HEK293 (cell line): Measurements from ENCODE around the gene GRM5.

Experiments used
- CTCF ChIA-PET: fragments of 350-600 bp; formaldehyde crosslinking; extraction: SDS; loops from one replicate; lab custom pipeline; 2021; ENCODE audit warnings: antibody characterized with exemption; lab: Yijun Ruan, JAX
- POLR2A ChIA-PET: fragments of 300-600 bp; formaldehyde crosslinking; extraction: SDS; loops from one replicate; lab custom pipeline; 2020; ENCODE audit warnings: antibody characterized with exemption, inconsistent platforms; lab: Yijun Ruan, JAX
- H3K27ac ChIP-seq: fragments of 200-500 bp; sonication (Bioruptor generic); 2 replicates; pipeline ENCODE4 v1.5.1; 2014; ENCODE audit warnings: low read depth, low read length, control low read depth, inconsistent platforms; ENCODE audit errors: extremely low read depth
- H3K36me3 ChIP-seq, 2 experiments: fragments of 200-500 bp in 1 of 2; sonication (Bioruptor generic) in 1 of 2; 1 replicate in 1 of 2; 2 replicates in 1 of 2; pipeline ENCODE4 v1.5.1; 2014 to 2017; ENCODE audit warnings: inconsistent platforms in 2 of 2, low read length in 2 of 2; ENCODE audit not compliant: control insufficient read depth in 2 of 2, insufficient read depth in 1 of 2
- H3K4me1 ChIP-seq: fragments of 200-500 bp; sonication (Bioruptor generic); 2 replicates; pipeline ENCODE4 v1.5.1; 2014; ENCODE audit warnings: mild to moderate bottlenecking, low read length, inconsistent platforms; ENCODE audit not compliant: control insufficient read depth, insufficient read depth
- H3K4me3 ChIP-seq: 2 replicates; pipeline ENCODE4 v1.5.1; 2011; ENCODE audit warnings: low read depth, mild to moderate bottlenecking, control low read depth, low read length, moderate library complexity
- H3K9me3 ChIP-seq: fragments of 200-500 bp; sonication (Bioruptor generic); 2 replicates; pipeline ENCODE4 v1.5.1; 2014; ENCODE audit warnings: low read depth, low read length, inconsistent platforms; ENCODE audit not compliant: control insufficient read depth, insufficient read depth
- FEZF1 ChIP-seq: fragments of 450-650 bp; formaldehyde crosslinking; IDR thresholded peaks from 2 replicates; pipeline ENCODE4 v1.5.1; 2016; ENCODE audit warnings: missing biosample characterization, missing genetic modification characterization
- ZBTB8A ChIP-seq: fragments of 450-650 bp; formaldehyde crosslinking; IDR thresholded peaks from 2 replicates; pipeline ENCODE4 v1.5.1; 2016; ENCODE audit warnings: missing biosample characterization, missing genetic modification characterization
- ZNF174 ChIP-seq: fragments of 450-650 bp; formaldehyde crosslinking; IDR thresholded peaks from 2 replicates; pipeline ENCODE4 v1.5.0; 2017; ENCODE audit warnings: missing biosample characterization, mild to moderate bottlenecking, missing genetic modification characterization
- ZNF221 ChIP-seq: fragments of 450-650 bp; formaldehyde crosslinking; IDR thresholded peaks from 2 replicates; pipeline ENCODE4 v1.5.1; 2017; ENCODE audit warnings: missing biosample characterization, missing genetic modification characterization, borderline replicate concordance
- ZNF266 ChIP-seq: fragments of 450-650 bp; formaldehyde crosslinking; IDR thresholded peaks from 2 replicates; pipeline ENCODE4 v1.5.1; 2016; ENCODE audit warnings: missing biosample characterization, missing genetic modification characterization, low read depth
- ZNF350 ChIP-seq: fragments of 450-650 bp; formaldehyde crosslinking; IDR thresholded peaks from 2 replicates; pipeline ENCODE4 v1.5.0; 2017; ENCODE audit warnings: missing biosample characterization, mild to moderate bottlenecking, missing genetic modification characterization
- ZNF558 ChIP-seq: fragments of 450-650 bp; formaldehyde crosslinking; IDR thresholded peaks from 2 replicates; pipeline ENCODE4 v1.5.1; 2016; ENCODE audit warnings: missing biosample characterization, missing genetic modification characterization
- ZNF792 ChIP-seq: fragments of 450-650 bp; formaldehyde crosslinking; IDR thresholded peaks from 2 replicates; pipeline ENCODE4 v1.5.1; 2016; ENCODE audit warnings: missing biosample characterization, missing genetic modification characterization
- TF ChIP-seq, protein P1 (sequence below): fragments of 450-650 bp; IDR thresholded peaks from 2 replicates; pipeline ENCODE4 v1.5.1; 2018; ENCODE audit warnings: missing biosample characterization, missing genetic modification characterization
- TF ChIP-seq, protein P2 (sequence below): sonication (generic); formaldehyde crosslinking; IDR thresholded peaks from 2 replicates; pipeline ENCODE4 v1.8.1; 2022; ENCODE audit warnings: mild to moderate bottlenecking, moderate library complexity, missing genetic modification reagents
- TF ChIP-seq, protein P3 (sequence below): fragments of 450-650 bp; formaldehyde crosslinking; conservative IDR thresholded peaks from 2 replicates; pipeline ENCODE4 v1.5.1; 2016; ENCODE audit warnings: low read depth, missing biosample characterization, missing genetic modification characterization
- TF ChIP-seq, protein P4 (sequence below): fragments of 450-650 bp; formaldehyde crosslinking; IDR thresholded peaks from 2 replicates; pipeline ENCODE4 v1.5.1; 2016; ENCODE audit warnings: missing biosample characterization, missing genetic modification characterization
- TF ChIP-seq, protein P5 (sequence below): fragments of 450-650 bp; formaldehyde crosslinking; IDR thresholded peaks from 2 replicates; pipeline ENCODE4 v1.5.1; 2016; ENCODE audit warnings: missing biosample characterization, missing genetic modification characterization

GRM5 gene

DNA sequence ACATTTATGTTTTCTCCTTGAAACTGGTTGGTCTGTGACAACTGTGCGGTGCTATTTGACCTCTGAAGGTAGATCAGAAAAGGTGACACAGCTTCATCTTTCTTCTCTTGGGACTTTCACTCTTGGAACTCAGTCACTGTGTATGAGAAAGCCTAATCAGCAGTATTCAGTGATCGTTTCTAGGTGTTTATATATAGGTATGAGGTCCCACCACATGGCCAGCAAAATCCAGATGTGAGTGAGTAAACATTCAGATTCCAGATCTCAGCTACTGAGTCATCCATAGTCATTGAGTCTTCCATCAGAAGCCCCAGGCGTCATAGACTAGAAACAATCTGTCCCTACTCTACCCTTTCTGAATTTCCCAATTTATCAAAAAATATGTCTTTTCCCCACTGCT lies 610.9 kb downstream of the GRM5 start:
- POLR2A ChIA-PET, result no interaction called here
- CTCF ChIA-PET, result no interaction called here
- Histone ChIP-seq H3K4me1 (no peaks in the 10 kb centered on the region), H3K9me3 (no peaks in the 10 kb centered on the region), H3K27ac (no peak overlapping the region), H3K4me3 (no peak overlapping the region), H3K36me3 (no peaks in the 10 kb centered on the region)
- TF ChIP-seq ZNF221 (no peak), ZNF266 (no peak), ZBTB8A (no peak), FEZF1 (no peak), ZNF350 (tag by site-specific recombination) (no peak), ZNF792 (tag by site-specific recombination) (no peak), ZNF174 (tag by site-specific recombination) (no peak), ZNF558 (tag by site-specific recombination) (no peak)
- TF ChIP-seq, protein P1, sequence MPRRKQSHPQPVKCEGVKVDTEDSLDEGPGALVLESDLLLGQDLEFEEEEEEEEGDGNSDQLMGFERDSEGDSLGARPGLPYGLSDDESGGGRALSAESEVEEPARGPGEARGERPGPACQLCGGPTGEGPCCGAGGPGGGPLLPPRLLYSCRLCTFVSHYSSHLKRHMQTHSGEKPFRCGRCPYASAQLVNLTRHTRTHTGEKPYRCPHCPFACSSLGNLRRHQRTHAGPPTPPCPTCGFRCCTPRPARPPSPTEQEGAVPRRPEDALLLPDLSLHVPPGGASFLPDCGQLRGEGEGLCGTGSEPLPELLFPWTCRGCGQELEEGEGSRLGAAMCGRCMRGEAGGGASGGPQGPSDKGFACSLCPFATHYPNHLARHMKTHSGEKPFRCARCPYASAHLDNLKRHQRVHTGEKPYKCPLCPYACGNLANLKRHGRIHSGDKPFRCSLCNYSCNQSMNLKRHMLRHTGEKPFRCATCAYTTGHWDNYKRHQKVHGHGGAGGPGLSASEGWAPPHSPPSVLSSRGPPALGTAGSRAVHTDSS, result no peak
- TF ChIP-seq, protein P2, sequence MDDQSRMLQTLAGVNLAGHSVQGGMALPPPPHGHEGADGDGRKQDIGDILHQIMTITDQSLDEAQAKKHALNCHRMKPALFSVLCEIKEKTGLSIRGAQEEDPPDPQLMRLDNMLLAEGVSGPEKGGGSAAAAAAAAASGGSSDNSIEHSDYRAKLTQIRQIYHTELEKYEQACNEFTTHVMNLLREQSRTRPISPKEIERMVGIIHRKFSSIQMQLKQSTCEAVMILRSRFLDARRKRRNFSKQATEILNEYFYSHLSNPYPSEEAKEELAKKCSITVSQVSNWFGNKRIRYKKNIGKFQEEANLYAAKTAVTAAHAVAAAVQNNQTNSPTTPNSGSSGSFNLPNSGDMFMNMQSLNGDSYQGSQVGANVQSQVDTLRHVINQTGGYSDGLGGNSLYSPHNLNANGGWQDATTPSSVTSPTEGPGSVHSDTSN (CRISPR knock-in tag), result no peak
- TF ChIP-seq, protein P3, sequence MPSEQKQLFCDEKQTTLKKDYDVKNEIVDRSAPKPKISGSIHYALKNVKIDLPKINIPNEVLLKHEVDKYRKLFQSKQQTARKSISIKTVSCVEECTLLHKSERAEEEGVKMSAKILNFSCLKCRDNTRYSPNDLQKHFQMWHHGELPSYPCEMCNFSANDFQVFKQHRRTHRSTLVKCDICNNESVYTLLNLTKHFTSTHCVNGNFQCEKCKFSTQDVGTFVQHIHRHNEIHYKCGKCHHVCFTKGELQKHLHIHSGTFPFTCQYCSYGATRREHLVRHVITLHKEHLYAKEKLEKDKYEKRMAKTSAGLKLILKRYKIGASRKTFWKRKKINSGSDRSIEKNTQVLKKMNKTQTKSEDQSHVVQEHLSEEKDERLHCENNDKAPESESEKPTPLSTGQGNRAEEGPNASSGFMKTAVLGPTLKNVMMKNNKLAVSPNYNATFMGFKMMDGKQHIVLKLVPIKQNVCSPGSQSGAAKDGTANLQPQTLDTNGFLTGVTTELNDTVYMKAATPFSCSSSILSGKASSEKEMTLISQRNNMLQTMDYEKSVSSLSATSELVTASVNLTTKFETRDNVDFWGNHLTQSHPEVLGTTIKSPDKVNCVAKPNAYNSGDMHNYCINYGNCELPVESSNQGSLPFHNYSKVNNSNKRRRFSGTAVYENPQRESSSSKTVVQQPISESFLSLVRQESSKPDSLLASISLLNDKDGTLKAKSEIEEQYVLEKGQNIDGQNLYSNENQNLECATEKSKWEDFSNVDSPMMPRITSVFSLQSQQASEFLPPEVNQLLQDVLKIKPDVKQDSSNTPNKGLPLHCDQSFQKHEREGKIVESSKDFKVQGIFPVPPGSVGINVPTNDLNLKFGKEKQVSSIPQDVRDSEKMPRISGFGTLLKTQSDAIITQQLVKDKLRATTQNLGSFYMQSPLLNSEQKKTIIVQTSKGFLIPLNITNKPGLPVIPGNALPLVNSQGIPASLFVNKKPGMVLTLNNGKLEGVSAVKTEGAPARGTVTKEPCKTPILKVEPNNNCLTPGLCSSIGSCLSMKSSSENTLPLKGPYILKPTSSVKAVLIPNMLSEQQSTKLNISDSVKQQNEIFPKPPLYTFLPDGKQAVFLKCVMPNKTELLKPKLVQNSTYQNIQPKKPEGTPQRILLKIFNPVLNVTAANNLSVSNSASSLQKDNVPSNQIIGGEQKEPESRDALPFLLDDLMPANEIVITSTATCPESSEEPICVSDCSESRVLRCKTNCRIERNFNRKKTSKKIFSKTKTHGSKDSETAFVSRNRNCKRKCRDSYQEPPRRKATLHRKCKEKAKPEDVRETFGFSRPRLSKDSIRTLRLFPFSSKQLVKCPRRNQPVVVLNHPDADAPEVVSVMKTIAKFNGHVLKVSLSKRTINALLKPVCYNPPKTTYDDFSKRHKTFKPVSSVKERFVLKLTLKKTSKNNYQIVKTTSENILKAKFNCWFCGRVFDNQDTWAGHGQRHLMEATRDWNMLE (tag by site-specific recombination), result no peak
- TF ChIP-seq, protein P4, sequence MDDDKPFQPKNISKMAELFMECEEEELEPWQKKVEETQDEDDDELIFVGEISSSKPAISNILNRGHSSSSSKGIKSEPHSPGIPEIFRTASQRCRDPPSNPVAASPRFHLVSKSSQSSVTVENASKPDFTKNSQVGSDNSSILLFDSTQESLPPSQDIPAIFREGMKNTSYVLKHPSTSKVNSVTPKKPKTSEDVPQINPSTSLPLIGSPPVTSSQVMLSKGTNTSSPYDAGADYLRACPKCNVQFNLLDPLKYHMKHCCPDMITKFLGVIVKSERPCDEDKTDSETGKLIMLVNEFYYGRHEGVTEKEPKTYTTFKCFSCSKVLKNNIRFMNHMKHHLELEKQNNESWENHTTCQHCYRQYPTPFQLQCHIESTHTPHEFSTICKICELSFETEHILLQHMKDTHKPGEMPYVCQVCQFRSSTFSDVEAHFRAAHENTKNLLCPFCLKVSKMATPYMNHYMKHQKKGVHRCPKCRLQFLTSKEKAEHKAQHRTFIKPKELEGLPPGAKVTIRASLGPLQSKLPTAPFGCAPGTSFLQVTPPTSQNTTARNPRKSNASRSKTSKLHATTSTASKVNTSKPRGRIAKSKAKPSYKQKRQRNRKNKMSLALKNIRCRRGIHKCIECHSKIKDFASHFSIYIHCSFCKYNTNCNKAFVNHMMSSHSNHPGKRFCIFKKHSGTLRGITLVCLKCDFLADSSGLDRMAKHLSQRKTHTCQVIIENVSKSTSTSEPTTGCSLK, result no peak
- TF ChIP-seq, protein P5, sequence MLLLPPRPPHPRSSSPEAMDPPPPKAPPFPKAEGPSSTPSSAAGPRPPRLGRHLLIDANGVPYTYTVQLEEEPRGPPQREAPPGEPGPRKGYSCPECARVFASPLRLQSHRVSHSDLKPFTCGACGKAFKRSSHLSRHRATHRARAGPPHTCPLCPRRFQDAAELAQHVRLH (tag by site-specific recombination), result no peak
